GM12873 (cell line): ENCODE measurements around the gene SSBP1.

Experiments
- TF ChIP-seq, protein P1 (sequence below): IDR thresholded peaks from 2 replicates; pipeline ENCODE4 v1.5.1; 2012; ENCODE audit warnings: low read depth, mild to moderate bottlenecking, moderate library complexity, low read length, control low read depth; ENCODE audit not compliant: insufficient read depth; ENCODE audit errors: missing control alignments

The SSBP1 gene

DNA sequence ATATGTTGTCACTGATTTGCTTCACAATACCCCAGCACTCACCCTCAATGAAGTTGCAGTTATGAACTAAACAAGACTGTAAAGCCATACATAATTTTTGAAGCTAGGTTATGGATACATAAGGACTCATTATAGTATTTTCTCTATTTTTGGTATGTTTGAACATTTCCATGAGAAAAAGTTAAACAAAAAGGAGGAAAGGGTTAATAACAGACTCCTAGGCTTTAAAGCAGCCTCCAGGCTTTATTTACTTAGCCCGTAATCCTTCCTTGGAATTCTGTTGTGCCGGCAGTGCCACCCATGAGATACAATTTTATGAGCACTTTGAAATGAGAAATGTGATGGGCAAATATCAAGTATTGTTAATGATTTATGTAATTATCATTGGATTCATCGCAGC, 34.0 kb upstream of the SSBP1 start:
- TF ChIP-seq, protein P1, sequence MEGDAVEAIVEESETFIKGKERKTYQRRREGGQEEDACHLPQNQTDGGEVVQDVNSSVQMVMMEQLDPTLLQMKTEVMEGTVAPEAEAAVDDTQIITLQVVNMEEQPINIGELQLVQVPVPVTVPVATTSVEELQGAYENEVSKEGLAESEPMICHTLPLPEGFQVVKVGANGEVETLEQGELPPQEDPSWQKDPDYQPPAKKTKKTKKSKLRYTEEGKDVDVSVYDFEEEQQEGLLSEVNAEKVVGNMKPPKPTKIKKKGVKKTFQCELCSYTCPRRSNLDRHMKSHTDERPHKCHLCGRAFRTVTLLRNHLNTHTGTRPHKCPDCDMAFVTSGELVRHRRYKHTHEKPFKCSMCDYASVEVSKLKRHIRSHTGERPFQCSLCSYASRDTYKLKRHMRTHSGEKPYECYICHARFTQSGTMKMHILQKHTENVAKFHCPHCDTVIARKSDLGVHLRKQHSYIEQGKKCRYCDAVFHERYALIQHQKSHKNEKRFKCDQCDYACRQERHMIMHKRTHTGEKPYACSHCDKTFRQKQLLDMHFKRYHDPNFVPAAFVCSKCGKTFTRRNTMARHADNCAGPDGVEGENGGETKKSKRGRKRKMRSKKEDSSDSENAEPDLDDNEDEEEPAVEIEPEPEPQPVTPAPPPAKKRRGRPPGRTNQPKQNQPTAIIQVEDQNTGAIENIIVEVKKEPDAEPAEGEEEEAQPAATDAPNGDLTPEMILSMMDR, result no peak

DNA sequence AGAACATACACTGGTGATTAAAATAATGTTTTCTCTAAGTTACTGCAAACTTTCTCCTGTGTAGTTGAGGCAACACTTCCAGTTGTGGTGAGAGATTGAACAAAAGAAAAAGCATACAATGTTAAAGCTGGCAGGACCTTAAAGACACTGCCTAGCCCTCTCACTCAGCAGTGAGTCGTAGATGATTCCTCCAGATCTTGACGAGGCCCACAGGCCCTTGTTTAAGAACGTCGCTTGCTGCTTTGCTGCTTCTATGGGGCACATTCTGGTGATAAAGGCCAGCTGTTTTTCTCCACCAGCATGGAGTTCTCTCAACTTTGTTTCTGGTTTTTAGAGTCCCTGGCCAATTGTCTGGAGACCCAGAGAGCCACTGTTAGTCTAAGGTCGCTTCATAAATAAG, 33.4 kb upstream of the SSBP1 start:
- TF ChIP-seq, protein P1, result no peak

DNA sequence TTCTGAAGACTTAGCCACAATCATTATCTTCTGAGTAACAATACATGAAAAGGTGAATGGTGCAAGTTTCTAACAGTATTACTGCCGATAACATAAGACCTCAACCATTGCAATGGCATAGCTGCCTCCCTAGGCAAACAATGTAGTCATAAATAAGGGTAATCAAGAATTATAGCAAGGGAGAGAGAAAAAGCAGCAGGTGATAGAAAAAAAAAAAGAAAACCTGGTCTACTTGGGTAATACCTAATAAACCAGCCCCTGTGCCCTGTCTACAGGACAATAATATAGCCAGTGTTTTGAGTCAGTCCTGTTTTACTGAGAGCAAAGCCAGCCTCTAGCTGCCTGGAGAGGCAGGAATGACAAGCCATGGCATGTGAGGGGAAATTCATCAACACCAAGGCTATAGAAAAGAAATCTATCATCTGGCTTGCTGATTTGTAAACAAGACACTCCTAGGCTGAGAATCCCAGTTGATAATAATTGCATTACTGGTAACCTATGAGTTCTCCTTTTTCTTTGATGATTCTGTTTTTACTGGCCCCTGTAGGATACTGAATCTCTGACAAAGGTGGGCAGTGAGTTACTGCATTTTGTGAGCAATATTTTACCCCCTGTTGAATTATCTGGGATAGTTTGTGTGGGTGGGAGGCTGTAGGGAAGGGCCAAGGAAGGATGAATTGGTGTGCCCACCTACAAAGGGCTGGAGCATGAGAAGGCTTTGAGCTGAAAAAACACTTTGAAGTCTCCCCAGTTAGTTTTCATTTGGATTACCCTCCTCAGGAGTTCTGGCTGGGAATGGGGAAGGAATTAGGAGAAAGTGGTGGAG, 31.7 kb upstream of the SSBP1 start:
- TF ChIP-seq, protein P1, result no peak

DNA sequence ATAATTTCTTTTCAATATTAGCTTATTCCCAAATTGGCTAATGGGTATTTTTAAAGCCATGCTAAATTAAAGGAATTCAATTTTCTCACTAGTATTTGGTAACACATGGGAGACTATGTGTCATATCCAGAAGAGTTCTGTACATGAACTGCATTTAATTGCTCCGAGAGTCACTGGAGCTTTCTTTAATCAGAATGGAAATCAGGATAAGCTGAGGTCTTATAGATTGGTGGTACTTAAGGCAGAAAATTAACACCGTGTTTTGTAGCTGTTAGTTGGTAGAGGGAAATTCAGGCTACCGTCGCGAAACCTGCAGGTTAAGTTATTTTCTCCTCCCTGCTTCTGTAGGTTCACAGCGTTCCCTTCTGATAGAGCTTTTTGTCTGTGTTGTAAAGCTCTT, 29.8 kb upstream of the SSBP1 start, which contains the start of gene WEE2:
WEE2 (plus strand) TSS at position 3 of the 400 bp plus-strand sequence. CDS start 406 bp downstream, outside the sequence.
- TF ChIP-seq, protein P1, result no peak

DNA sequence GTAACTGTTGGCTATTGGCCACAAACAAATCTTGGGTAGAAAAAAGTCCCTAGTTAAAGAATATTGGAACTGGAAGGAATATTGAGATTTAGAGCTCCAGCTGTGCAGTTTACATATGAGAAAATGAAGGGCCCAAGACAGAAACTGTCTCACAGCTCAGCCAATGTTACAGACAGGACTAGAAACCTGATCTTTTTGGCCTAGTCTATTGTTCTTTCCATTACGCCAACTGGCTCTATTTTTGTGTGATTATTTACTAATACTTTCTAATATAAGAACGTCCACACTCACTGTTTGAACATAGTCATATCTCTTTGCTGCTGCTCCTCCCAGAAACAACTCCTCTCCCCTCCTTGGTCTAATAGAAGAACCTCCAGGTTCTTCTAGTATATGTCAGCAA, 28.8 kb upstream of the SSBP1 start:
- TF ChIP-seq, protein P1, result no peak

DNA sequence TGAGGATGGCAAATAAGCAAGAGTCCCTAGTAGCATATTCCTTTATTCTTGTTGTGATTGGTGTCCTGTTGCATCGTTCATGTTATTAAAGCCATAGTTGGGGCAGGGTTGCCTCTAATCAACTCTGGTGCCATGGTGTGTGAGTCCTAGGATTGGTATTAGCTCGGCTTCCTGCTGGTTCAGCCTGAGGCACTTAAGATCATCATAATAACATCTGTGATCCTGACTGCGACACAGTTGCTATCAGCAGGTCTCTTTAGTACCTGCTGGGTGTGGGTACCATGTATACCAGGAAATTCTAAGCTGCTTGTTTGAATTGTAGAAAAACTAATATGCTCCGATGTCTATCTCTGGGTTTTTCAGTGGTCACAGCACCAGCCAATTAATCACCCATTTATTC, 28.4 kb upstream of the SSBP1 start:
- TF ChIP-seq, protein P1, result no peak

DNA sequence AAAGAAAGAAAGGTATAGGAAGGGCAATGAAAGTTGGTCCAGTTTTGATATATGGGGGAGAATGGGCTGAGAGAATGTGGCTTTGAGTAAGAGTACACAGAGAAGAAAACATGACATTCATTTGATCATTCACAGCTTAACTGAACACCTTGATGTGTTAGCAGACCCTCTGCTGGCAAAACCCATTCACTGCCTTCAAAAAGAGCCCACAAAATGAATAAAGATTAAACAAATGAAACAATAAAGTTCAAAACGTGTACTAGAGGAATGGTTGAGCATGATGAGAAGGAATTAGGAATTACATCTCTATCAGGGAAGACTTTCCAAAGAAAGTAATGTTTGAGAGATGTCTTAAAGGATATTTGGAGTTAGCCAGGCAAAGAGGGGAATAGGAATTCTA, 27.9 kb upstream of the SSBP1 start:
- TF ChIP-seq, protein P1, result peak; percentile 9
